GM20431 (cell line): Measurements from ENCODE around the gene TMEM219.

Experiments used
- in situ Hi-C: fragments of 300-500 bp; cut with MseI, MboI; formaldehyde crosslinking; loops from one replicate; pipeline ENCODE4 v1.15.0; 2020; ENCODE audit warnings: low sequenced_read_pairs; ENCODE audit not compliant: unreplicated experiment

The TMEM219 gene

DNA sequence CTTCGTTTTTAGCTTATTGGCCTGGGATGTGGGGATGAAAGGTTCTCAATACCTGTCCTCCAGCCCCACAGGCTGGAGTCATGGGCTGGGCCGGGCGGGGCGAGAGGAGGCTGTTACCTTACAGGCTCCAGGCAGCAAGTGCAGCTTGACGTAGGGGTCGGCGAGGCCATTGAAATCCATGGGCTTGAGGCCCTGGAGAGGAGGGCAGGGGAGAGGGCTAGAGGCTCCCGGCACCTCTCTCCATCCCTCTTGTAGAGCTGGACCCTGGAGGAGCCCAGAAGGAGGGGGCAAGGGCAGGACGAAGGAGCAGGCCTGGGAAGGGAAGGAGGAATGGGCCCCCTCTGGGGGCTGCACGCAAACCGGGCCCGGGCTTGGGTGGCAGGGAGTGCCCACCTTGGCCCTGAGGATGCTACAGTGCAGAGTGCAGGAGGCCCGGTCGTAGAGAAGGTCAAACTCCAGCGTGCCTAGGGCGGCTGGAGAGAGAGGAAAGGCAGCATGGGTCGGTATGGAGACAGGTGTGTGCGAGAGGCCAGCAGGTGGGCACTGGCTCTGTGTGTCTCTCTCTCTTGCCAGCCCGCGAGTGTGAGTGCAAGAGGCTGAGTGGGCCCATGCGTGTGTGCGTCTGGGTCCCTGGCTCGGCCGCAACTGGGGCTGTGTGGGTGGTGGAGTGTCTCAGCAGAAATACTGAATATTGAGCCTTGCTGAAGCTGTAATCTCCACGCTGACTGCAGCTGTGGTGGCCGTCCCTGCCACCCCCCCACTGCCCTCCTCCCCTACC lies 47.4 kb downstream of the TMEM219 start:
- in situ Hi-C loops, result loop anchor here (25.0 kb wide), 2 partner anchors 172 to 322 kb away; partner anchors contain the start of gene QPRT

- in situ Hi-C loops, result loop anchor here (25.0 kb wide), 2 partner anchors 173 to 323 kb away; partner anchors contain the start of gene QPRT
Observed at GRCh38 chr16:30009990-30010843, 48.3 kb downstream of the TMEM219 start.

- in situ Hi-C loops, result loop anchor here (25.0 kb wide), 2 partner anchors 174 to 324 kb away; partner anchors contain the start of gene QPRT
Observed at GRCh38 chr16:30010844-30011713, 49.2 kb downstream of the TMEM219 start, which contains the start of gene DOC2A. DOC2A (minus strand) TSS chr16:30011027; CDS start chr16:30010222, 805 bp downstream.

DNA sequence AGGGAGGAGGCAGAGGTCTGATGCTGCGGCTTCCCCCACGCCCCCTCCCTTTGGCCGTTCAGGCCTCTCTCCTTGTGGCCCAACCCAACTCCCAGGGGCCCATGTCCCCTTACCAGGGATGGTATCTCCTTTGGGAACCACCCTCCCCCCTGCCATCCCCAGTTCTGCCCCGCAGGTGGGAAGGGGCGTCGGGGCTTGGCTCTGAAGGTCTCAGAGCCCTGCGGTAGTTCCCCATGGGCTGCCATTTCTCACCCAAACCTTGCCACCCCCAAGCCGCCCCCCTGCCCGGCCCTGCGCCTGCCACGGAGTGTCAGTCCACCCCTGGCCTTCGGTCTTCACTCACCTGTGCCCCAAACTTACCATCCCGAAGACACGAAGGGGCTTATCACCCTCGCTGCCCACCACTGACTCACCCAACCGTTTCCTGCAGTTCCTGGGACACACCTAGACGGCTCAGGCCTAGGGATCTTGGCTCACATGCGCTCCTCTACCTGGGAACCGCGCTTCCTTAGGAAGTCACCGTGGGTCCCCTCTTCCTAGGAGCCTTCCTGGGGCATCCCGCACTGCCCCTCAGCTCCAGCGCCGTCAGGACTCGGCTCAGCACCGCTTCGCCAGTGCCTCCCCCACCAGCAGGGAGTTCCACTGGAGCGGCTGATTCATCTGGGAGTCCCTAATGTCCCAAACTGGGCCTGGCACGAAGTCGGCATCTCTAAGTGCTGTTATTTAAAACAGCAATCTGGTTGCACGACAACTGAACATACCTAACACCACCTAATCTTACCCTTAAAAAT lies 50.0 kb downstream of the TMEM219 start:
- in situ Hi-C loops, result loop anchor here (25.0 kb wide), 2 partner anchors 175 to 325 kb away; partner anchors contain the start of gene QPRT

DNA sequence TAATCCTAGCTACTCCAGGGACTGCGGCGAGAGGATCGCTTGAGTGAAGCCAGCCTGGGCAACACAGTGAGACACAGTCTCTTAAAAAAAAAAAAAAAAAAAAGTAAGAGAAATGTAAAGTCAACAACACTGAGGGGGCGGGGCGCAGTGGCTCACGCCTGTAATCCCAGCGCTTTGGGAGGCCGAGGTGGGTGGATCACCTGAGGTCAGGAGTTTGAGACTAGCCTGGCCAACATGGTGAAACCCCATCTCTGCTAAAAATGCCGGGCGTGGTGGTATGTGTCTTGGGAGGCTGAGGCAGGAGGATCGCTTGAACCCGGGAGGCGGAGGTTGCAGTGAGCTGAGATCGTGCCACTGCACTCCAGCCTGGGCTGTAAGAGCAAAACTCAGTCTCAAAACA lies 50.7 kb downstream of the TMEM219 start:
- in situ Hi-C loops, result loop anchor here (25.0 kb wide), 2 partner anchors 175 to 325 kb away; partner anchors contain the start of gene QPRT

DNA sequence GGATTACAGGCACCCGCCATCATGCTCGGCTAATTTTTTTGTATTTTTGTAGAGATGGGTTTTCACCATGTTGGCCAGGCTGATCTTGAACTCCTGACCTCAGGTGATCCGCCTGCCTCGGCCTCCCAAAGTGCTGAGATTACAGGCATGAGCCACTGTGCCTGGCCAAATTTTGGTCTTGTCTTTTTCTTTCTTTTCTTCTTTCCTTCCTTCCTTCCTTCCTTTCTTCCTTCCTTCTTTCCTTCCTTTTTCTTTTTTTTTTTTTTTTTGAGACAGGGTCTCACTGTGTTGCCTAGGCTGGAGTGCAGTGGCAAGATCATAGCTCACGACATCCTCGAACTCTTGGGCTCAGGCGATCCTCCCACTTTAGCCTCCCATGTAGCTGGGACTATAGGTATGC lies 53.6 kb downstream of the TMEM219 start:
- in situ Hi-C loops, result loop anchor here (25.0 kb wide), 2 partner anchors 178 to 328 kb away; partner anchors contain the start of gene QPRT

GRCh38 chr16:30016555-30017276 lies 54.8 kb downstream of the TMEM219 start:
- in situ Hi-C loops, result loop anchor here (25.0 kb wide), 2 partner anchors 179 to 329 kb away; partner anchors contain the start of gene QPRT

GRCh38 chr16:30017277-30017656 lies 55.4 kb downstream of the TMEM219 start:
- in situ Hi-C loops, result loop anchor here (25.0 kb wide), 2 partner anchors 180 to 330 kb away; partner anchors contain the start of gene QPRT

DNA sequence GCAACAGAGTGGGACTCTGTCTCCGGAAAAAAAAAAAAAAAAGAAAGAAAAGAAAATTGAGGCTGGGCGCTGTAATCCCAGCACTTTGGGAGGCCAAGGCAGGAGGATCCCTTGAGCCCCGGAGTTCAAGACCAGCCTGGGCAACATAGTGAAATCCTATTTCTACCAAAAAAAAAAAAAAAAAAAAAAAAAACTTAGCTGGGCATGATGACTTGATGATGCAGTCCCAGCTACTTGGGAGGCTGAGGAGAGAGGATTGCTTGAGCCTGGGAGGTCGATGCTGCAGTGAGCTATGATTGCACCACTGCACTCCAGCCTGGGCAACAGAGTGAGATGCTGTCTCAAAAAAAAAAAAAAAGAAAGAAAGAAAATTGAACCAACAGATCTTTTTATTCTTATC lies 56.1 kb downstream of the TMEM219 start:
- in situ Hi-C loops, result loop anchor here (25.0 kb wide), 2 partner anchors 181 to 331 kb away; partner anchors contain the start of gene QPRT

DNA sequence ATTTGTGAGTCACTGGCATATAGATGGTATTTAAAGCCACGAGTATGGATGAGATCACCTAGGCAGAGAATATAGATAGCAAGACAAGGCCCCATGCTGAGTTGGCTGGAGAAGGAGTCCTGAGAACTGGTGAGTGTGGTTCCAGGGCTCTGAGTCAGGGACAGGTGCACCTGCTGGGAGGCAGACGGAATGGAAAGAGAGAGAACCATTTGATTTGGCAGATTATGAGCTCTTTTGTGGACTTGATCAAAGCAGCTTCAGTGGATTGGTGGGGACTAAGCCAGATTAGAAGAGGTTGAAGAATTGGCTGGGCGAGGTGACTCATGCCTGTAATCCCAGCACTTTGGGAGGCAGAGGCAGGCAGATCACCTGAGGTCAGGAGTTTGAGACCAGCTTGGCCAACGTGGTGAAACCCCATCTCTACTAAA lies 56.9 kb downstream of the TMEM219 start:
- in situ Hi-C loops, result loop anchor here (25.0 kb wide), 2 partner anchors 181 to 331 kb away; partner anchors contain the start of gene QPRT
